HCT116 (cell line): ENCODE measurements around the gene S100A10. TPM values are rescaled to one million over a fixed set of nuclear protein-coding genes. Genes with fewer than 3 reads are reported as not detected.

Experiments used
- ATAC-seq: fragments of 200-7000 bp; cut with Tn5 transposase; 2 replicates; pipeline ENCODE4 v1.9.1; 2020; ENCODE audit warnings: mild to moderate bottlenecking, moderate library complexity
- BruUV-seq: library from RNA; stranded (reverse); fragments of 400-500 nt; replicated peaks from 2 replicates; lab custom pipeline; 2021; lab: Mats Ljungman, UMichigan
- CTCF ChIA-PET: fragments of 300-600 bp; sonication (Branson Sonifier 250); formaldehyde crosslinking; loops from one replicate; lab custom pipeline; 2021; ENCODE audit warnings: antibody characterized with exemption; lab: Charles Lee
- POLR2A ChIA-PET: fragments of 300-600, 350-600 bp; sonication (Branson Sonifier 250); formaldehyde crosslinking; loops from one replicate; lab custom pipeline; 2021; ENCODE audit warnings: antibody characterized with exemption; lab: Charles Lee
- RAD21 ChIA-PET, 2 experiments: fragments of 300-600 bp; sonication (Branson Sonifier 250); formaldehyde crosslinking; loops; one replicate each; lab custom pipeline; 2023; ENCODE audit warnings: low total read pairs in 2 of 2; ENCODE audit not compliant: uncharacterized antibody in 2 of 2, unreplicated experiment in 2 of 2, low non-redundant PET in 1 of 2; lab: Charles Lee
- DNase-seq: peaks from one replicate; pipeline ENCODE4 v3.0.0-alpha.2; 2010; ENCODE audit warnings: low read depth, low spot score
- H2AFZ ChIP-seq: fragments of 200-600 bp; shearing (Covaris generic), sonication (generic); 2 replicates; pipeline ENCODE4 v1.6.1; 2017; ENCODE audit warnings: low read depth, mixed run types, mixed read lengths, antibody characterized with exemption, low read length; ENCODE audit not compliant: poor library complexity, severe bottlenecking
- H3K27ac ChIP-seq: 2 replicates; pipeline ENCODE4 v1.5.1; 2012; ENCODE audit warnings: low read depth, low read length
- H3K27me3 ChIP-seq: fragments of 200-600 bp; sonication (generic); 2 replicates; pipeline ENCODE4 v1.6.1; 2016; ENCODE audit warnings: mixed run types, low read length, mixed read lengths; ENCODE audit not compliant: insufficient read depth
- H3K36me3 ChIP-seq, 2 experiments: fragments of 200-500 bp in 1 of 2; fragments of 200-600 bp in 1 of 2; sonication (Bioruptor generic) in 1 of 2; sonication (generic) in 1 of 2; 2 replicates each; pipeline versions ENCODE4 v1.5.1 to v1.6.1; 2014 to 2016; ENCODE audit warnings: low read length in 2 of 2, inconsistent platforms in 1 of 2, mixed read lengths in 1 of 2, mixed run types in 1 of 2; ENCODE audit not compliant: insufficient read depth in 2 of 2, control insufficient read depth in 1 of 2
- H3K4me1 ChIP-seq, 2 experiments: fragments of 200-600 bp in 1 of 2; sonication (generic) in 1 of 2; 2 replicates each; pipeline versions ENCODE4 v1.5.1 to v1.6.1; 2012 to 2017; ENCODE audit warnings: low read length in 2 of 2, inconsistent platforms in 1 of 2, mild to moderate bottlenecking in 1 of 2, mixed read lengths in 1 of 2, mixed run types in 1 of 2, moderate library complexity in 1 of 2; ENCODE audit not compliant: insufficient read depth in 2 of 2, control insufficient read depth in 1 of 2
- H3K4me2 ChIP-seq: fragments of 200-600 bp; sonication (generic); 2 replicates; pipeline ENCODE4 v1.6.1; 2017; ENCODE audit warnings: mixed run types, low read length, mixed read lengths
- H3K4me3 ChIP-seq, 2 experiments: fragments of 200-600 bp in 1 of 2; sonication (generic) in 1 of 2; replicated peaks in 1 of 2; 2 replicates each; pipeline ENCODE4 v1.5.1; 2011 to 2016; ENCODE audit warnings: low read length in 2 of 2, control low read depth in 1 of 2, low read depth in 1 of 2, mild to moderate bottlenecking in 1 of 2, mixed read lengths in 1 of 2, mixed run types in 1 of 2
- H3K79me2 ChIP-seq: fragments of 200-600 bp; sonication (generic); 2 replicates; pipeline ENCODE4 v1.6.1; 2017; ENCODE audit warnings: mild to moderate bottlenecking, mixed run types, low read length, moderate library complexity, mixed read lengths; ENCODE audit not compliant: insufficient read depth
- H3K9ac ChIP-seq: fragments of 200-600 bp; sonication (generic); 2 replicates; pipeline ENCODE4 v1.6.1; 2016; ENCODE audit warnings: low read length, mixed read lengths
- H3K9me2 ChIP-seq: fragments of 200-600 bp; sonication (generic), shearing (Covaris generic); 2 replicates; pipeline ENCODE4 v1.6.1; 2017; ENCODE audit warnings: mixed run types, mild to moderate bottlenecking, moderate library complexity; ENCODE audit not compliant: insufficient read depth
- H3K9me3 ChIP-seq, 2 experiments: fragments of 200-500 bp in 1 of 2; fragments of 200-600 bp in 1 of 2; sonication (Bioruptor generic) in 1 of 2; sonication (generic) in 1 of 2; 2 replicates each; pipeline ENCODE4 v1.6.1; 2014 to 2017; ENCODE audit warnings: low read length in 2 of 2, mixed read lengths in 2 of 2, inconsistent platforms in 1 of 2, low read depth in 1 of 2, mild to moderate bottlenecking in 1 of 2, mixed run types in 1 of 2, moderate library complexity in 1 of 2; ENCODE audit not compliant: control insufficient read depth in 1 of 2, insufficient read depth in 1 of 2
- H4K20me1 ChIP-seq: fragments of 200-600 bp; sonication (generic), shearing (Covaris generic); 2 replicates; pipeline ENCODE4 v1.6.1; 2017; ENCODE audit warnings: mixed run types, mild to moderate bottlenecking, moderate library complexity; ENCODE audit not compliant: insufficient read depth
- CBX3 ChIP-seq: IDR thresholded peaks from 2 replicates; pipeline ENCODE4 v1.6.1; 2012; ENCODE audit warnings: low read depth
- ELF1 ChIP-seq: IDR thresholded peaks from 2 replicates; pipeline ENCODE4 v1.6.1; 2012; ENCODE audit warnings: low read depth, borderline replicate concordance
- EZH2phosphoT487 ChIP-seq: fragments of 200-600 bp; IDR thresholded peaks from 2 replicates; pipeline ENCODE4 v1.6.1; 2018; ENCODE audit warnings: antibody characterized with exemption, borderline replicate concordance
- FOSL1 ChIP-seq: IDR thresholded peaks from 2 replicates; pipeline ENCODE4 v1.6.1; 2012; ENCODE audit warnings: low read depth
- RAD21 ChIP-seq: IDR thresholded peaks from 2 replicates; pipeline ENCODE4 v1.6.1; 2012; ENCODE audit warnings: low read depth, mild to moderate bottlenecking
- SRF ChIP-seq: IDR thresholded peaks from 2 replicates; pipeline ENCODE4 v1.6.1; 2012; ENCODE audit warnings: low read depth
- YY1 ChIP-seq: IDR thresholded peaks from 2 replicates; pipeline ENCODE4 v1.6.1; 2011; ENCODE audit warnings: low read length, low read depth, moderate library complexity, mild to moderate bottlenecking; ENCODE audit not compliant: insufficient replicate concordance; ENCODE audit errors: extremely low read depth
- ZFX ChIP-seq: fragments of 450-650 bp; IDR thresholded peaks from 2 replicates; pipeline ENCODE4 v1.6.1; 2017
- ZNF274 ChIP-seq: fragments of 200-500 bp; sonication (Bioruptor generic); IDR thresholded peaks from 2 replicates; pipeline ENCODE4 v1.6.1; 2014; ENCODE audit warnings: mild to moderate bottlenecking, low read depth, low read length, inconsistent platforms
- intact Hi-C: fragments of 100-400 bp; cut with micrococcal nuclease; formaldehyde crosslinking; loops from 2 replicates; pipeline ENCODE4 v1.10.0; 2022
- total RNA-seq: library from RNA; stranded (reverse); gene quantifications from one replicate; pipeline ENCODE4 v1.2.1, GENCODE V29; 2021; ENCODE audit not compliant: unreplicated experiment
- TF ChIP-seq, protein P1 (sequence below): IDR thresholded peaks from 2 replicates; pipeline ENCODE4 v1.6.1; 2012
- TF ChIP-seq, protein P2 (sequence below): IDR thresholded peaks from 2 replicates; pipeline ENCODE4 v1.6.1; 2011; ENCODE audit warnings: mild to moderate bottlenecking, low read length, moderate library complexity; ENCODE audit not compliant: insufficient replicate concordance; ENCODE audit errors: extremely low read depth
- TF ChIP-seq, protein P3 (sequence below), 3 experiments: fragments of 200-600 bp in 1 of 3; sonication (generic) in 1 of 3; IDR thresholded peaks in 2 of 3; conservative IDR thresholded peaks in 1 of 3; 2 replicates each; pipeline ENCODE4 v1.5.1; 2012 to 2017; ENCODE audit warnings: low read depth in 2 of 3, low read length in 2 of 3, antibody characterized with exemption in 1 of 3, borderline replicate concordance in 1 of 3, control low read depth in 1 of 3, mild to moderate bottlenecking in 1 of 3, mixed read lengths in 1 of 3, mixed run types in 1 of 3, moderate library complexity in 1 of 3; ENCODE audit not compliant: insufficient read depth in 1 of 3
- TF ChIP-seq, protein P4 (sequence below): IDR thresholded peaks from 2 replicates; pipeline ENCODE4 v1.6.1; 2012; ENCODE audit warnings: low read depth

S100A10 gene
- total RNA-seq, 1 experiment from 2014 or later, result 340 TPM

DNA sequence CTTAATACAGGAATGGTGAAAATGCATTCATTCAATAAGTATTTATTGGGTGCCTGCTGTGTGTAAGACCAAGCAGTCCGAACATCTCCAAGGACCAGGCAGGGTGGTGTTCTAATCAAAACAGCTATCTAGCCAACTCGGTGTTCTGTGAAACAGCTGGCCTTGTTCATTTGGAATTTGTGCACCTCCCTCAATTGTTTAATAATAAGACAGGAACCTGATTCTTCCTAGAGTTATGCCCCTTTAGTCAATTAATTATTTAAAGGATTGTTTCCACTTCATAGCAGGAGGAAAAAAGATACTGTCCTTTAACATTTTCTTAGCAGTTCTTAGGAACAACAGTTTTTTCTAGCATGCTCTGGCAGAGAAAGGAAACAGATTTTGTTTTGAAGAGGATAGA is 30.4 kb downstream of the S100A10 start:
- Histone ChIP-seq H4K20me1 (no peaks in the 10 kb centered on the region), H3K9ac (no peak overlapping the region), H3K9me2 (no peaks in the 10 kb centered on the region), H2AFZ (no peak overlapping the region), H3K36me3 (no peaks in the 10 kb centered on the region), H3K27ac (no peak overlapping the region), H3K79me2 (no peaks in the 10 kb centered on the region), H3K4me3 (no peak overlapping the region), H3K27me3 (no peaks in the 10 kb centered on the region), H3K4me1 (peaks cover 2 to 4% of the 10 kb centered on the region in 2 experiments; a peak in 3 of 4 replicates), H3K9me3 (no peaks in the 10 kb centered on the region), H3K4me2 (no peak overlapping the region)
- TF ChIP-seq ZNF274 (no peak), SRF (no peak), FOSL1 (no peak), ZFX (no peak), ELF1 (no peak), CBX3 (no peak), EZH2phosphoT487 (no peak), YY1 (no peak), RAD21 (no peak)
- TF ChIP-seq, protein P1, sequence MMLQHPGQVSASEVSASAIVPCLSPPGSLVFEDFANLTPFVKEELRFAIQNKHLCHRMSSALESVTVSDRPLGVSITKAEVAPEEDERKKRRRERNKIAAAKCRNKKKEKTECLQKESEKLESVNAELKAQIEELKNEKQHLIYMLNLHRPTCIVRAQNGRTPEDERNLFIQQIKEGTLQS, result no peak
- TF ChIP-seq, protein P2, sequence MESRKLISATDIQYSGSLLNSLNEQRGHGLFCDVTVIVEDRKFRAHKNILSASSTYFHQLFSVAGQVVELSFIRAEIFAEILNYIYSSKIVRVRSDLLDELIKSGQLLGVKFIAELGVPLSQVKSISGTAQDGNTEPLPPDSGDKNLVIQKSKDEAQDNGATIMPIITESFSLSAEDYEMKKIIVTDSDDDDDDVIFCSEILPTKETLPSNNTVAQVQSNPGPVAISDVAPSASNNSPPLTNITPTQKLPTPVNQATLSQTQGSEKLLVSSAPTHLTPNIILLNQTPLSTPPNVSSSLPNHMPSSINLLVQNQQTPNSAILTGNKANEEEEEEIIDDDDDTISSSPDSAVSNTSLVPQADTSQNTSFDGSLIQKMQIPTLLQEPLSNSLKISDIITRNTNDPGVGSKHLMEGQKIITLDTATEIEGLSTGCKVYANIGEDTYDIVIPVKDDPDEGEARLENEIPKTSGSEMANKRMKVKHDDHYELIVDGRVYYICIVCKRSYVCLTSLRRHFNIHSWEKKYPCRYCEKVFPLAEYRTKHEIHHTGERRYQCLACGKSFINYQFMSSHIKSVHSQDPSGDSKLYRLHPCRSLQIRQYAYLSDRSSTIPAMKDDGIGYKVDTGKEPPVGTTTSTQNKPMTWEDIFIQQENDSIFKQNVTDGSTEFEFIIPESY, result no peak
- TF ChIP-seq, protein P3, sequence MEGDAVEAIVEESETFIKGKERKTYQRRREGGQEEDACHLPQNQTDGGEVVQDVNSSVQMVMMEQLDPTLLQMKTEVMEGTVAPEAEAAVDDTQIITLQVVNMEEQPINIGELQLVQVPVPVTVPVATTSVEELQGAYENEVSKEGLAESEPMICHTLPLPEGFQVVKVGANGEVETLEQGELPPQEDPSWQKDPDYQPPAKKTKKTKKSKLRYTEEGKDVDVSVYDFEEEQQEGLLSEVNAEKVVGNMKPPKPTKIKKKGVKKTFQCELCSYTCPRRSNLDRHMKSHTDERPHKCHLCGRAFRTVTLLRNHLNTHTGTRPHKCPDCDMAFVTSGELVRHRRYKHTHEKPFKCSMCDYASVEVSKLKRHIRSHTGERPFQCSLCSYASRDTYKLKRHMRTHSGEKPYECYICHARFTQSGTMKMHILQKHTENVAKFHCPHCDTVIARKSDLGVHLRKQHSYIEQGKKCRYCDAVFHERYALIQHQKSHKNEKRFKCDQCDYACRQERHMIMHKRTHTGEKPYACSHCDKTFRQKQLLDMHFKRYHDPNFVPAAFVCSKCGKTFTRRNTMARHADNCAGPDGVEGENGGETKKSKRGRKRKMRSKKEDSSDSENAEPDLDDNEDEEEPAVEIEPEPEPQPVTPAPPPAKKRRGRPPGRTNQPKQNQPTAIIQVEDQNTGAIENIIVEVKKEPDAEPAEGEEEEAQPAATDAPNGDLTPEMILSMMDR (IDR thresholded peaks at IDR 0.05 in 2 of 3, conservative IDR thresholded peaks at IDR 0.05 in 1 of 3; ENCODE audit: borderline replicate concordance in 1 of 3, insufficient read depth in 1 of 3, low read depth in 2 of 3, low read length in 2 of 3), result no peak
- TF ChIP-seq, protein P4, sequence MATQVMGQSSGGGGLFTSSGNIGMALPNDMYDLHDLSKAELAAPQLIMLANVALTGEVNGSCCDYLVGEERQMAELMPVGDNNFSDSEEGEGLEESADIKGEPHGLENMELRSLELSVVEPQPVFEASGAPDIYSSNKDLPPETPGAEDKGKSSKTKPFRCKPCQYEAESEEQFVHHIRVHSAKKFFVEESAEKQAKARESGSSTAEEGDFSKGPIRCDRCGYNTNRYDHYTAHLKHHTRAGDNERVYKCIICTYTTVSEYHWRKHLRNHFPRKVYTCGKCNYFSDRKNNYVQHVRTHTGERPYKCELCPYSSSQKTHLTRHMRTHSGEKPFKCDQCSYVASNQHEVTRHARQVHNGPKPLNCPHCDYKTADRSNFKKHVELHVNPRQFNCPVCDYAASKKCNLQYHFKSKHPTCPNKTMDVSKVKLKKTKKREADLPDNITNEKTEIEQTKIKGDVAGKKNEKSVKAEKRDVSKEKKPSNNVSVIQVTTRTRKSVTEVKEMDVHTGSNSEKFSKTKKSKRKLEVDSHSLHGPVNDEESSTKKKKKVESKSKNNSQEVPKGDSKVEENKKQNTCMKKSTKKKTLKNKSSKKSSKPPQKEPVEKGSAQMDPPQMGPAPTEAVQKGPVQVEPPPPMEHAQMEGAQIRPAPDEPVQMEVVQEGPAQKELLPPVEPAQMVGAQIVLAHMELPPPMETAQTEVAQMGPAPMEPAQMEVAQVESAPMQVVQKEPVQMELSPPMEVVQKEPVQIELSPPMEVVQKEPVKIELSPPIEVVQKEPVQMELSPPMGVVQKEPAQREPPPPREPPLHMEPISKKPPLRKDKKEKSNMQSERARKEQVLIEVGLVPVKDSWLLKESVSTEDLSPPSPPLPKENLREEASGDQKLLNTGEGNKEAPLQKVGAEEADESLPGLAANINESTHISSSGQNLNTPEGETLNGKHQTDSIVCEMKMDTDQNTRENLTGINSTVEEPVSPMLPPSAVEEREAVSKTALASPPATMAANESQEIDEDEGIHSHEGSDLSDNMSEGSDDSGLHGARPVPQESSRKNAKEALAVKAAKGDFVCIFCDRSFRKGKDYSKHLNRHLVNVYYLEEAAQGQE, result no peak
- DNase-seq, result no peak
- ChIA-PET CTCF (interaction anchor here (8.8 kb wide), 1 partner anchor 39 kb away, joined by 168 read pairs; no protein-coding TSS in a partner anchor), RAD21 (interaction anchor here (0.5 to 0.6 kb wide), 2 partner anchors 24 to 33 kb away, joined by 3 read pairs; no protein-coding TSS in a partner anchor), POLR2A (no interaction called here)
- BruUV-seq, result no TSS peak
- ATAC-seq, result no peak
- intact Hi-C loops, result no loop called here
